GM19395 (cell line): ENCODE measurements around the gene SBNO1.

Experiments
- ATAC-seq: cut with Tn5 transposase; IDR thresholded peaks from one replicate; pipeline ENCODE4 v1.9.1; 2021; ENCODE audit warnings: mild to moderate bottlenecking, moderate library complexity; ENCODE audit not compliant: unreplicated experiment

SBNO1 gene

GRCh38 chr12:123278101-123278627 lies 86.5 kb downstream of the SBNO1 start:
- peak; percentile 92 for ATAC-seq

DNA sequence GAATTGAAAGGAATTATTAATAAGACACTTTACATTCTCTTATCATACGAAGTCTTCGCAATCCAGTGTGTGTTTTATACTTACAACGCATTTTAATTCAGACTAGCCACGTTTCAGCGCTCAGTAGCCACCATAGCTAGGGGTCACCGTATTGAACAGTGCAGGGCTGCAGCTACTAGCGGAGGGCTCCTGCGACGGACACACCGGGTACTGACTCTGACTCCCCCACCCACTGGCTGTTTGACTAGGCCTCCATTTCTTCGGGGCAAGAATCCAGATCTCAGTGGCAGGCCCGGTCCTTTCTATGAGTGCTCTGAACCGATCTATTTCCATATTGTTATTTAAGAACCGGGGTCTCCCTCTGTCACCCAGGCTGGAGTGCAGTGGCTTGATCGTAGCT lies 91.5 kb downstream of the SBNO1 start:
- no peak for ATAC-seq

DNA sequence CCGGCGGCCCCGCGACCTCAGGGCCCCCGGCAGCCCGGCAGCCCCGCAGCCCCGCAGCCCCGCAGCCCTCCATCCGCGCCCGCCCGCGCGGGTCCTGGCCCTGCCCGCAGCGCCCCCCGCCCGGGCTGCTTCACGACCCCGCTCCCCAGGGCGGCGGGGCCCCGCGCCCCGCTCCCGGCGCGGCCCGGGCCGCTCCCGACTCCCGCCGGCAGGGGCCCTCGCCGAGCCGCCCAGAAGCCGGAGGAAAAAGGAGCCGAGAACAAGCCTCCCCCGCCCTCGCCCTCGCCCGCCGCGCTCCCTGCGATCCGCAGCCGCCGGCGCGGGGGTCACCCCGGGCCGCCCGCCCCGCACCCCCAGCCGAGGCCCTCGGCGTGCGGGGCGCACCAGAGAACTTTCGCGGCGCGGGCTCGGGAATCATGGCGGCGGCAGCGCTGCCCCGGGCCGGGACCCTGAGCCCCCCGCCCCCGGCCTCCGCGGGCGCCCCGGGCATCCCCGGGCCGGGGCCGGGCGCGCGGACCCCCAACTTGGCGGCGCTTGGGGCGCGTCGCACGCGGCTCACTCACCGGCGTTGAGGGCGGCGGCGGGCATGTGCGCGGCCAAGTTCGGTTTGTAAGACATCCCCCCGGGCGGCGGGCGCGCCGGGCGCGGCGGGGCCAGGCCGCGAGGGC lies 93.5 kb downstream of the SBNO1 start:
- peak; percentile 60 for ATAC-seq

DNA sequence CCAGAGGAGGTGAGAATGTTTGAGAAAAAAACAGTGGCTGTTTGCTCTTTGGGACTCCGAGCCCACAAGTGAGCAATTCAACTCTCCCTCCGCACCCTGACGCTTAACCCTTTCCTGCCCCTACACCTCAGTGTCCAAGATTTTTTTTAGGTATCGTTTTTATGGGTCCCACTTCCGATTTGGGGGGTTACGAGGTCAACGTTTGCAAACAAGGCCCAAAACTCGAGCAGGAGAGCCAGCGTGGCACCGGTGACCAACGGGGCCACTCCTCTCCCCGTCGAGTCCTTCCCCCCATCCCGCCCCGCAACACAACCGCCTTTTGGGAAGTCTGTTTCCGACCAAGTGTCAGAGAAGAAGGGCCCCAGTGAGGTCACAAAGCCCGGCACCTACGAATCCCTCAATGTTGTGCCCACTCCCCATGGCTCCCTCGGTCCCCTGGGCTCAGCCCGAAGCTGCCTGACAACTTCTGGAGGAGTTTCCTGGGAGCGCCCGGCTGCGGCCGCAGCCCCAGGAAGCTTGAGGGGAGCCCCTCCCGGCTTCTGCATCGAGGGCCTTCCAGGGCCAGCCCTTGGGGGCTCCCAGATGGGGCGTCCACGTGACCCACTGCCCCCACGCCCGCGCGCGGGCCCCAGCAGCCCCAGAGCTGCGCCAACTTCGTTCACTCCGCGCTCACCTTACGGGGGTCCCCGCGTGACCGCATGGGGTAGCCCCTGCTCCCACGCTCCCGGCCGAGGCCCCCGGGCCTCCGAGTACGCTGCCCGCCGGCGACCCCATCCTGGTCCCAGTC lies 94.2 kb downstream of the SBNO1 start:
- ATAC-seq: peak; percentile 7

DNA sequence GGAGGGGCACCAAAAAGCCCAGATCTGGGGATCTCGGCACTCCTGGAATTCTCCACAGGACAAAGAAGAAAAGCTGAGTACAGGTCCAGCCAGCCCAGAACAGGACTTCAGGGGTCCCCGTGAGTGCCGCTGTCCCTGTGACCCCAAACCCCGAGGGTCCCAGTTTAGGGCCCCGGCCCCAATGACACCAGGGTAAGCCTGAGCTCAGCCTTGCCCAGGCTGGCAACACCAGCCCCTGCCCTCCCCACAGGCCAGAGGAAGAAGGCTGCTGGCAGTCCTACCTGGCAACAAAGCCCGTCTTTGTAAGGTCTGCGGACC lies 94.8 kb downstream of the SBNO1 start:
- no peak for ATAC-seq

- ATAC-seq: no peak
These were observed 95.2 kb downstream of the SBNO1 start for GRCh38 chr12:123269395-123269892.

- no peak for ATAC-seq
These were observed 95.8 kb downstream of the SBNO1 start for GRCh38 chr12:123268850-123269249.

DNA sequence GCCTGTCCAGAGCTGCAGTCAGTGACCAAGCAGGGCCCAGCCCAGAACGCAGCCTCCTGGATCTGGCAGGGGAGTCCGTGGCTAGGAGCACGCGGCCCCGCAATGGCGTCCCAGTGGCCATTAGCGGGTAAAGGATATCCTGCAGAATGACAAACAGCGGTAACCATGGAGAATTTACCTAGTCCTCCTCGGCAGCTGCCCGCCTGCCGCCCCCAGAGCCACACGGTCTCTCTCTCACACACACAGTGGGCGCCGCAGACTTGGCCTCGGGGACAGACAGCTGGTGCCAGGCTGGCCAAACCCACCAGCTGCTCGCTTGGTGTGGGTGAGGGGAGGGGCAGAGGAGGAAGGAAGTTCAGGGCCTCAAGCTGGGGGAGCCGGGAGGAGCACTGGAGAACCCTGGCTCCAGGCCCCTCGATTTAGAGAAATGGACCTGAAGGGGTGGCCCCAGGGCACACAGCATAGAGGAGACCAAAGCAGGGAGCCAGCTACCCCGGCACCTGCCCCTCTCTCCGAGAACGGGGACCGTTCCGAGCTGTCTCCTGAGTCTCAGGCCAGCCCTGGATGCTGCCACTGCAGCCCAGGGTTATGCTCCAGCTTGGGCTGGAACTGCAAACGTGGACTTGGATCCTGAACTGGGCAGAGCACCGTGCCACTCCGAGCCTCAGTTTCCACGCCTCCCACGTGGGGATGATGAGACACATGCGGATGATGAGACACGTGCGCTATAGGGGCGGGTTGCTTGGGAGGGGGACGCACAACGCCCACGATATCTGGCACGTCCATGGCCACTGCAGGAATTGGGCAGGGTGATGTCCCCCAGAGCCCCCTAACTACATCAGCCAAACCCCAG lies 96.4 kb downstream of the SBNO1 start:
- ATAC-seq: no peak

GRCh38 chr12:123267335-123267920 lies 97.2 kb downstream of the SBNO1 start:
- ATAC-seq: no peak

DNA sequence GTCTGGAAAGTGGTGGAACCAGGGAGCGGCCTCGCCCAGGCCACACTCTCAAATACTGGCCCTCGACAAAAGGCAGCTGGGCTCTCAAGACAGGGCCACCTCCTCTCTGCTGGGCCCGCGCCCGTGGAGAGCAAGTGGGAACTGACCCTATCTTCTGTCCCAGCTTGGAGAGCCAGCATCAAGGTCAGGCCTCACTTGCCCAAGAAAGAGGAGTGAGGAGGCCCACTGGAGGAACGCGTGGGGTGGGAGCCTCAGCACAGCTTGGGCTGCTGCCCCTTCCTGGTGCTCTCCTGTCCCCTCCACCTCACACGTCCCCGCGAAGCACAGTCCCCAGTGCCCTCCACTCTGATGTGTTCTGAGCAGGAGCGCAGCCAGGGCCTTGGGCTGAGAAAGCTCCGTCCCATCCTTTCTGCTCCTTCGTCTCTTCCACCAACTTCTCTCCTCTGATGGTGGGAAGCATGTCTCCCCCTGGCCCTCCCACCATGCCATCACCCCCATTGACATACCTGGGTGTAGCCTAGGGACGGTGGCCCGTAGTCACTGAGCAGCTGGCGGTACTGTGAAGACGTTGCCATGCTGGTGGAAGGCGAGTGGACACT lies 97.9 kb downstream of the SBNO1 start:
- ATAC-seq: no peak

- no peak for ATAC-seq
These were observed 98.6 kb downstream of the SBNO1 start for GRCh38 chr12:123265851-123266678.

DNA sequence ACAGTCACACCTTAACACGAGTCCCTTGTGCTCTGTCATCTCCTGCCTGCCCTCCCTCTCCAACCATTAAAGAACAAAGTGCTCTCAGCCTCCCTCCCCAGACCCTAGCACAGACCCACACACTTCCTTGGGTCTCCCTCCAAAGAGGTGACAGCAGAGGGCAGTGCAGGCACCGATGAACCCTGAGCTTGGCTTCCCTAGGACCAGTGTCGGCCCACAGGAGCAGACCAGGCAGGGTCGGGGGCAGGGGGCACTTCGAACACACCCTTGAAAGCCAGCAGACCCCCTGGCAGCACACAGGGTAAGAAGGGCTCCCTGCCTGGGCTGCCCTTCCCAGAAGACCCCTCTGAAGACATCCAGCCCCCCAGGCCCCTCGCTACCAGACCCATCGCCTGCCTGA lies 100.0 kb downstream of the SBNO1 start:
- no peak for ATAC-seq

DNA sequence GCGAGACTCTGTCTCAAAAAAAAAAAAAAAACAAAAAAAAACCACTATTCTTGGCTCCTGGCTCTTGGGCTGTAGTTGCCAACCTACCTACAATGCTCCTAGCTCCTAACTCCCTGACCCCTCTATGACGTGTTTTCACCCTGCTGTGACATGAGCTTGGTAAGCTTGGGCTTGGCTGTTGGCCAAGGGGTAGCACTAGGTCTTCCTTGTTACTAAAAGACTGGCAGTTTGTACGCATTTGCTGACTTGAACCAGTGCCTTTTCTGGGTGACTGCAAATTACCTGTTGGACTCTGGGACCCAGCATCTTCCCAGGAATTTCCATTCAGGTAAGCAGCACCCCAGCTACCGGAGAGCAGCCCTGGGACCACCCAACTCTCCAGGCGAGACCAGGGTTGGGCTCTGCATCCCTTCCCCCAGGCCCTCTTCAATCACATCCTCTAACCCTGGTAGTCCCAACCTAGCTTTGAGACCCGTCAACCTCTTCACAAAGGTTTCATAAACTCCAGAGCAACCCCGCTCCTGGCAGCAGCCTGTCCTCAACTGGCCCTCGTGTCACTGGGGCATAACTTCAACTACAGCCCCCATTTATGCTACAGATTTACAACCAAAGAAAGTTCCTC lies 101.3 kb downstream of the SBNO1 start:
- no peak for ATAC-seq

- no peak for ATAC-seq
These were observed 103.5 kb downstream of the SBNO1 start for GRCh38 chr12:123261196-123261595.

GRCh38 chr12:123260081-123260480 lies 104.6 kb downstream of the SBNO1 start:
- ATAC-seq: no peak

GRCh38 chr12:123258593-123258992 lies 106.1 kb downstream of the SBNO1 start:
- no peak for ATAC-seq

GRCh38 chr12:123254853-123255446 lies 109.7 kb downstream of the SBNO1 start:
- ATAC-seq: no peak

- ATAC-seq: no peak
These were observed 110.8 kb downstream of the SBNO1 start for GRCh38 chr12:123253641-123254459.
